HEK293 (cell line): Measurements from ENCODE around the gene USP21.

Experiments
- CTCF ChIA-PET: fragments of 350-600 bp; formaldehyde crosslinking; extraction: SDS; loops from one replicate; lab custom pipeline; 2021; ENCODE audit warnings: antibody characterized with exemption; lab: Yijun Ruan, JAX
- POLR2A ChIA-PET: fragments of 300-600 bp; formaldehyde crosslinking; extraction: SDS; loops from one replicate; lab custom pipeline; 2020; ENCODE audit warnings: antibody characterized with exemption, inconsistent platforms; lab: Yijun Ruan, JAX
- H3K27ac ChIP-seq: fragments of 200-500 bp; sonication (Bioruptor generic); 2 replicates; pipeline ENCODE4 v1.5.1; 2014; ENCODE audit warnings: low read depth, low read length, control low read depth, inconsistent platforms; ENCODE audit errors: extremely low read depth
- H3K36me3 ChIP-seq, 2 experiments: fragments of 200-500 bp in 1 of 2; sonication (Bioruptor generic) in 1 of 2; 1 replicate in 1 of 2; 2 replicates in 1 of 2; pipeline ENCODE4 v1.5.1; 2014 to 2017; ENCODE audit warnings: inconsistent platforms in 2 of 2, low read length in 2 of 2; ENCODE audit not compliant: control insufficient read depth in 2 of 2, insufficient read depth in 1 of 2
- H3K4me1 ChIP-seq: fragments of 200-500 bp; sonication (Bioruptor generic); 2 replicates; pipeline ENCODE4 v1.5.1; 2014; ENCODE audit warnings: mild to moderate bottlenecking, low read length, inconsistent platforms; ENCODE audit not compliant: control insufficient read depth, insufficient read depth
- H3K4me3 ChIP-seq: 2 replicates; pipeline ENCODE4 v1.5.1; 2011; ENCODE audit warnings: low read depth, mild to moderate bottlenecking, control low read depth, low read length, moderate library complexity
- H3K9me3 ChIP-seq: fragments of 200-500 bp; sonication (Bioruptor generic); 2 replicates; pipeline ENCODE4 v1.5.1; 2014; ENCODE audit warnings: low read depth, low read length, inconsistent platforms; ENCODE audit not compliant: control insufficient read depth, insufficient read depth
- GFI1B ChIP-seq: fragments of 450-650 bp; formaldehyde crosslinking; IDR thresholded peaks from 2 replicates; pipeline ENCODE4 v1.5.1; 2016; ENCODE audit warnings: missing biosample characterization, missing genetic modification characterization
- GLIS1 ChIP-seq: fragments of 450-650 bp; formaldehyde crosslinking; IDR thresholded peaks from 2 replicates; pipeline ENCODE4 v1.5.1; 2016; ENCODE audit warnings: missing biosample characterization, missing genetic modification characterization
- REST ChIP-seq: fragments of 450-650 bp; formaldehyde crosslinking; IDR thresholded peaks from 2 replicates; pipeline ENCODE4 v1.5.1; 2016; ENCODE audit warnings: missing biosample characterization, missing genetic modification characterization
- SCRT1 ChIP-seq: fragments of 450-650 bp; formaldehyde crosslinking; IDR thresholded peaks from 2 replicates; pipeline ENCODE4 v1.5.1; 2016; ENCODE audit warnings: missing biosample characterization, missing genetic modification characterization, borderline replicate concordance
- SCRT2 ChIP-seq: fragments of 450-650 bp; formaldehyde crosslinking; IDR thresholded peaks from 2 replicates; pipeline ENCODE4 v1.5.1; 2016; ENCODE audit warnings: missing biosample characterization, missing genetic modification characterization
- WT1 ChIP-seq: fragments of 450-650 bp; formaldehyde crosslinking; IDR thresholded peaks from 2 replicates; pipeline ENCODE4 v1.5.1; 2016; ENCODE audit warnings: missing biosample characterization, missing genetic modification characterization
- ZBTB10 ChIP-seq: fragments of 450-650 bp; formaldehyde crosslinking; IDR thresholded peaks from 2 replicates; pipeline ENCODE4 v1.5.1; 2016; ENCODE audit warnings: missing biosample characterization, missing genetic modification characterization
- ZFP69B ChIP-seq: fragments of 450-650 bp; formaldehyde crosslinking; IDR thresholded peaks from 2 replicates; pipeline ENCODE4 v1.5.1; 2016; ENCODE audit warnings: missing biosample characterization, missing genetic modification characterization
- ZNF174 ChIP-seq: fragments of 450-650 bp; formaldehyde crosslinking; IDR thresholded peaks from 2 replicates; pipeline ENCODE4 v1.5.0; 2017; ENCODE audit warnings: missing biosample characterization, mild to moderate bottlenecking, missing genetic modification characterization
- ZNF211 ChIP-seq: fragments of 450-650 bp; formaldehyde crosslinking; IDR thresholded peaks from 2 replicates; pipeline ENCODE4 v1.5.1; 2016; ENCODE audit warnings: low read depth, missing biosample characterization, missing genetic modification characterization
- ZNF561 ChIP-seq: fragments of 450-650 bp; IDR thresholded peaks from 2 replicates; pipeline ENCODE4 v1.5.1; 2018; ENCODE audit warnings: missing biosample characterization, missing genetic modification characterization, borderline replicate concordance
- ZNF621 ChIP-seq: fragments of 450-650 bp; formaldehyde crosslinking; IDR thresholded peaks from 2 replicates; pipeline ENCODE4 v1.5.1; 2017; ENCODE audit warnings: missing biosample characterization, missing genetic modification characterization
- ZNF660 ChIP-seq: fragments of 450-650 bp; IDR thresholded peaks from 2 replicates; pipeline ENCODE4 v1.5.1; 2018; ENCODE audit warnings: missing biosample characterization, mild to moderate bottlenecking, missing genetic modification characterization
- ZNF777 ChIP-seq: fragments of 450-650 bp; formaldehyde crosslinking; IDR thresholded peaks from 2 replicates; pipeline ENCODE4 v1.5.1; 2017; ENCODE audit warnings: missing biosample characterization, missing genetic modification characterization, borderline replicate concordance
- TF ChIP-seq, protein P1 (sequence below): fragments of 450-650 bp; formaldehyde crosslinking; IDR thresholded peaks from 2 replicates; pipeline ENCODE4 v1.5.1; 2016; ENCODE audit warnings: missing biosample characterization, missing genetic modification characterization

The USP21 gene

DNA sequence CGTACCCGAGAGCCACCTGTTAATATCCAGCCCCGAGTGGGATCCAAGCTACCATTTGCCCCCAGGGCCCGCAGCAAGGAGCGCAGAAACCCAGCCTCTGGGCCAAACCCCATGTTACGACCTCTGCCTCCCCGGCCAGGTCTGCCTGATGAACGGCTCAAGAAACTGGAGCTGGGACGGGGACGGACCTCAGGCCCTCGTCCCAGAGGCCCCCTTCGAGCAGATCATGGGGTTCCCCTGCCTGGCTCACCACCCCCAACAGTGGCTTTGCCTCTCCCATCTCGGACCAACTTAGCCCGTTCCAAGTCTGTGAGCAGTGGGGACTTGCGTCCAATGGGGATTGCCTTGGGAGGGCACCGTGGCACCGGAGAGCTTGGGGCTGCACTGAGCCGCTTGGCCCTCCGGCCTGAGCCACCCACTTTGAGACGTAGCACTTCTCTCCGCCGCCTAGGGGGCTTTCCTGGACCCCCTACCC is 1.4 kb downstream of the USP21 start:
- POLR2A ChIA-PET: interaction anchor here (1.2 to 1.6 kb wide), 2 partner anchors 17 to 65 kb away, joined by 3 to 5 read pairs; partner anchors contain the start of genes B4GALT3 and TOMM40L
- TF ChIP-seq, protein P1, sequence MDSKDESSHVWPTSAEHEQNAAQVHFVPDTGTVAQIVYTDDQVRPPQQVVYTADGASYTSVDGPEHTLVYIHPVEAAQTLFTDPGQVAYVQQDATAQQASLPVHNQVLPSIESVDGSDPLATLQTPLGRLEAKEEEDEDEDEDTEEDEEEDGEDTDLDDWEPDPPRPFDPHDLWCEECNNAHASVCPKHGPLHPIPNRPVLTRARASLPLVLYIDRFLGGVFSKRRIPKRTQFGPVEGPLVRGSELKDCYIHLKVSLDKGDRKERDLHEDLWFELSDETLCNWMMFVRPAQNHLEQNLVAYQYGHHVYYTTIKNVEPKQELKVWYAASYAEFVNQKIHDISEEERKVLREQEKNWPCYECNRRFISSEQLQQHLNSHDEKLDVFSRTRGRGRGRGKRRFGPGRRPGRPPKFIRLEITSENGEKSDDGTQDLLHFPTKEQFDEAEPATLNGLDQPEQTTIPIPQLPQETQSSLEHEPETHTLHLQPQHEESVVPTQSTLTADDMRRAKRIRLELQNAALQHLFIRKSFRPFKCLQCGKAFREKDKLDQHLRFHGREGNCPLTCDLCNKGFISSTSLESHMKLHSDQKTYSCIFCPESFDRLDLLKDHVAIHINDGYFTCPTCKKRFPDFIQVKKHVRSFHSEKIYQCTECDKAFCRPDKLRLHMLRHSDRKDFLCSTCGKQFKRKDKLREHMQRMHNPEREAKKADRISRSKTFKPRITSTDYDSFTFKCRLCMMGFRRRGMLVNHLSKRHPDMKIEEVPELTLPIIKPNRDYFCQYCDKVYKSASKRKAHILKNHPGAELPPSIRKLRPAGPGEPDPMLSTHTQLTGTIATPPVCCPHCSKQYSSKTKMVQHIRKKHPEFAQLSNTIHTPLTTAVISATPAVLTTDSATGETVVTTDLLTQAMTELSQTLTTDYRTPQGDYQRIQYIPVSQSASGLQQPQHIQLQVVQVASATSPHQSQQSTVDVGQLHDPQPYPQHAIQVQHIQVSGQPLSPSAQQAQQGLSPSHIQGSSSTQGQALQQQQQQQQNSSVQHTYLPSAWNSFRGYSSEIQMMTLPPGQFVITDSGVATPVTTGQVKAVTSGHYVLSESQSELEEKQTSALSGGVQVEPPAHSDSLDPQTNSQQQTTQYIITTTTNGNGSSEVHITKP (tag by site-specific recombination): peak; percentile 96
- no peak for TF ChIP-seq ZNF660 (tag by site-specific recombination)
- TF ChIP-seq, all 188 proteins: peak for 1
- Histone ChIP-seq H3K36me3 (peaks cover 5 to 74% of the 10 kb centered on the region in 2 experiments; a peak in 2 of 3 replicates), H3K27ac (no peak overlapping the region), H3K4me3 (no peak overlapping the region), H3K4me1 (peaks cover 7% of the 10 kb centered on the region; the same call in 1 of the 2 replicates), H3K9me3 (no peaks in the 10 kb centered on the region)
- CTCF ChIA-PET: interaction anchor here (0.6 kb wide), 1 partner anchor 379 kb away, joined by 3 read pairs; no protein-coding TSS in a partner anchor

DNA sequence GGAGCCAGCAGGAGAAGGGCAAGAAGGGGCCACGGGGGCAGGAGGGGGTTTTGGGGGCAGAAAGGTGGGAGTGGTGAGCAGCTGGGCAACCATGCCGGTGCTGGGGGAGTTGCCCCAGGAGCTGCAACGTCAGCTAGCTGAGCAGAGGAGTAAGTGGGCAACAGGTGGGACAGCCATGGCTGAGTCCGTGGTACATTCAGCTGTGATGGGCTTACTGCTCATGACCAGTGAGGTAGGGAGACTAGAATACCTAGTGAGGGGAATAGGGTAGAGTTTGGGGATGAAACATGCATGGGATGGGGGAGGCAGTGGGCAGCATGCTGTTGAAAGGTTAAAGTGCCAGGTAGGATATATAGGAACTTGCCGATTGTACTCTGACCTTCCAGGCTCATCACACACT is 2.4 kb downstream of the USP21 start:
- H3K4me1 ChIP-seq: peaks cover 7% of the 10 kb centered on the region; the same call in 1 of the 2 replicates
- no peak overlapping the region for H3K27ac ChIP-seq
- POLR2A ChIA-PET: interaction anchor here (0.5 to 1.6 kb wide), 6 partner anchors 10 to 159 kb away, joined by 3 to 6 read pairs (median 4); partner anchors contain the start of genes B4GALT3 and TOMM40L
- H3K9me3 ChIP-seq: no peaks in the 10 kb centered on the region
- peaks cover 5 to 71% of the 10 kb centered on the region in 2 experiments; a peak in 2 of 3 replicates for H3K36me3 ChIP-seq
- TF ChIP-seq SCRT1 (peak; percentile 85), GFI1B (tag by site-specific recombination) (no peak), ZFP69B (tag by site-specific recombination) (no peak), SCRT2 (tag by site-specific recombination) (peak; percentile 96)
- TF ChIP-seq, all 188 proteins: peak for 2
- CTCF ChIA-PET: interaction anchor here (1.6 kb wide), 1 partner anchor 31 kb away, joined by 5 read pairs; no protein-coding TSS in a partner anchor
- H3K4me3 ChIP-seq: no peak overlapping the region

GRCh38 chr1:161162052-161162451 is 2.8 kb downstream of the USP21 start:
- Histone ChIP-seq H3K4me1 (peaks cover 7% of the 10 kb centered on the region; the same call in 1 of the 2 replicates), H3K4me3 (no peak overlapping the region), H3K27ac (no peak overlapping the region), H3K9me3 (no peaks in the 10 kb centered on the region), H3K36me3 (peaks cover 5 to 67% of the 10 kb centered on the region in 2 experiments; a peak in 2 of 3 replicates)
- ChIA-PET POLR2A (interaction anchor here (0.5 to 1.6 kb wide), 7 partner anchors 9 to 158 kb away, joined by 3 to 5 read pairs (median 3); partner anchors contain the start of genes B4GALT3 and TOMM40L), CTCF (interaction anchor here (1.0 to 1.6 kb wide), 2 partner anchors 19 to 31 kb away, joined by 3 to 5 read pairs; no protein-coding TSS in a partner anchor)
- no peak for TF ChIP-seq REST
- TF ChIP-seq ZNF174 (tag by site-specific recombination): no peak
- TF ChIP-seq ZNF211: no peak
- TF ChIP-seq, protein P1 (tag by site-specific recombination): no peak
- TF ChIP-seq WT1 (tag by site-specific recombination): no peak
- TF ChIP-seq ZNF621: no peak
- TF ChIP-seq ZBTB10 (tag by site-specific recombination): no peak
- no peak for TF ChIP-seq ZNF777
- no peak for TF ChIP-seq GLIS1 (tag by site-specific recombination)
- TF ChIP-seq ZNF561 (tag by site-specific recombination): no peak
